Vagina (tissue), 2 donors: ENCODE results near the gene SLC36A1. TPM values are rescaled to one million over a fixed set of nuclear protein-coding genes. Genes with fewer than 3 reads are reported as not detected.

Experiments used
- DNase-seq, 2 donors: peaks; one replicate each; pipeline ENCODE4 v3.0.0-alpha.2; 2017; ENCODE audit errors: extremely low spot score in 2 of 2
- H3K27ac ChIP-seq: fragments of 200-600 bp; sonication (generic); one replicate; pipeline ENCODE4 v1.5.1; 2019
- H3K27me3 ChIP-seq: fragments of 200-600 bp; sonication (generic); one replicate; pipeline ENCODE4 v1.5.1; 2019
- H3K36me3 ChIP-seq, 2 donors: fragments of 200-600 bp; sonication (generic); one replicate each; pipeline ENCODE4 v1.5.1; 2017 to 2019
- H3K4me1 ChIP-seq: fragments of 200-600 bp; sonication (generic); one replicate; pipeline ENCODE4 v1.5.1; 2019
- H3K4me3 ChIP-seq, 2 donors: fragments of 200-600 bp; sonication (generic); 1 replicate in 1 of 2; 2 replicates in 1 of 2; pipeline ENCODE4 v1.5.1; 2016 to 2019
- H3K9me3 ChIP-seq: fragments of 200-600 bp; sonication (generic); one replicate; pipeline ENCODE4 v1.5.1; 2019
- POLR2A ChIP-seq, 2 donors: fragments of 450-650 bp; IDR thresholded peaks; one replicate each; pipeline ENCODE4 v1.6.1; 2017; ENCODE audit warnings: antibody characterized with exemption in 2 of 2, mild to moderate bottlenecking in 2 of 2, moderate library complexity in 2 of 2
- POLR2AphosphoS5 ChIP-seq, 2 donors: sonication (generic); formaldehyde crosslinking; IDR thresholded peaks; one replicate each; pipeline ENCODE4 v1.9.0; 2017; ENCODE audit warnings: antibody characterized with exemption in 2 of 2, mild to moderate bottlenecking in 2 of 2, low read depth in 1 of 2; ENCODE audit not compliant: insufficient read depth in 1 of 2
- intact Hi-C: fragments of 100-400 bp; cut with DNase I; formaldehyde crosslinking; loops from one replicate; pipeline ENCODE4 v1.15.1; 2023
- total RNA-seq: library from RNA; depleted of rRNA; stranded (reverse); fragments of >200 nt; gene quantifications from one replicate; pipeline ENCODE4 v1.2.3, GENCODE V29; 2016
- TF ChIP-seq, protein P1 (sequence below), 3 experiments: fragments of 450-650 bp in 2 of 3; fragments of 200-600 bp in 1 of 3; sonication (generic) in 1 of 3; IDR thresholded peaks; one replicate each; pipeline ENCODE4 v1.5.1; 2017 to 2019; ENCODE audit warnings: antibody characterized with exemption in 3 of 3, mild to moderate bottlenecking in 2 of 3, moderate library complexity in 2 of 3

The SLC36A1 gene
- total RNA-seq, 1 donor from 2014 or later: 10.8 TPM

DNA sequence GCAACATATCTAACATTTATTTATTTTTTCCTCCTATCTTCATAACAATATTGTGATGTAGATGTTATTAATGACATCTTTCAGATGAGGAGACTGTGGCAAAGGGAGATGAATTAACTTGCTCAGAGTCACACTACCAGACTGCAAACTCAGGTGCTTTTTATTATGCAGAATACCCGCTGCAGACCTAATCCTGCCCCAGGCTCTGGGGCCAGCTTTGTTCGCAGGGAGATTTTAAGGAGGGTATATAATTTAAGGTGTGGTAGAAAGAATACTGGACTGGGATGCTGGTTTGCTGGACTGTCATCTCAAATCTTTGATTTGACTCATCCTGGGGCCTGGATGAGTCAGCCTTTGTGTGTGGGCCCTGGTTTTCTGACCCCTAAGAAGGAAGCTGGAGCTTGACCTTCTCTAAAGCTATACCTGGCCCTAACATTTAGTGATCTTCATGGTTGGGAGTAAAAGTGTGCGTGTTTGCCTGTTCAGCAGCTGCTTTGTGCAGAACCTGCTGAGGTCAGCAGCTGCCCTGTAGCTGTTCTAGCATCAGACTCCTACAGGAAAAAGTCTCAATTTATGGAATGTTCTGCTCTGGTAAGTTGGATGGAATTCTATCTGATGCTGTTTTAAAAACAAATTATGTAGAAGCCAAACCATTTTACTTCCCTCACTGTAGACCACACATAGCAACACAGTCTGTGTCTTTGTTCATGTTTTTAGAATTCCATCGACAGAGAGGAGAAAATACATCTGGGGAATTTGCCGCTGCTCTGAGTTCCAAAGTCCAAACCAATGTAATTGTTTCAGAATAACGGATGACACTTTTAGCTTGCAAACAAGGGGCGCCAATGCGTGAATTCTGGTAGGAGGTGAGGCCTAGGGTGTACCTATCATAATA, 4.5 kb downstream of the SLC36A1 start:
- Histone ChIP-seq H3K27ac (no peak overlapping the region), H3K9me3 (no peaks in the 10 kb centered on the region), H3K4me1 (peaks cover 17% of the 10 kb centered on the region), H3K4me3 (no peak overlapping the region), H3K27me3 (no peaks in the 10 kb centered on the region), H3K36me3 (no peaks in the 10 kb centered on the region)
- intact Hi-C loops: no loop called here
- DNase-seq: no peak
- TF ChIP-seq POLR2A (IDR thresholded peaks at IDR 0.05): no peak
- TF ChIP-seq, protein P1, sequence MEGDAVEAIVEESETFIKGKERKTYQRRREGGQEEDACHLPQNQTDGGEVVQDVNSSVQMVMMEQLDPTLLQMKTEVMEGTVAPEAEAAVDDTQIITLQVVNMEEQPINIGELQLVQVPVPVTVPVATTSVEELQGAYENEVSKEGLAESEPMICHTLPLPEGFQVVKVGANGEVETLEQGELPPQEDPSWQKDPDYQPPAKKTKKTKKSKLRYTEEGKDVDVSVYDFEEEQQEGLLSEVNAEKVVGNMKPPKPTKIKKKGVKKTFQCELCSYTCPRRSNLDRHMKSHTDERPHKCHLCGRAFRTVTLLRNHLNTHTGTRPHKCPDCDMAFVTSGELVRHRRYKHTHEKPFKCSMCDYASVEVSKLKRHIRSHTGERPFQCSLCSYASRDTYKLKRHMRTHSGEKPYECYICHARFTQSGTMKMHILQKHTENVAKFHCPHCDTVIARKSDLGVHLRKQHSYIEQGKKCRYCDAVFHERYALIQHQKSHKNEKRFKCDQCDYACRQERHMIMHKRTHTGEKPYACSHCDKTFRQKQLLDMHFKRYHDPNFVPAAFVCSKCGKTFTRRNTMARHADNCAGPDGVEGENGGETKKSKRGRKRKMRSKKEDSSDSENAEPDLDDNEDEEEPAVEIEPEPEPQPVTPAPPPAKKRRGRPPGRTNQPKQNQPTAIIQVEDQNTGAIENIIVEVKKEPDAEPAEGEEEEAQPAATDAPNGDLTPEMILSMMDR (IDR thresholded peaks at IDR 0.05): no peak
- TF ChIP-seq POLR2AphosphoS5 (IDR thresholded peaks at IDR 0.05; ENCODE audit: insufficient read depth in 1 of 2, low read depth in 1 of 2): no peak

DNA sequence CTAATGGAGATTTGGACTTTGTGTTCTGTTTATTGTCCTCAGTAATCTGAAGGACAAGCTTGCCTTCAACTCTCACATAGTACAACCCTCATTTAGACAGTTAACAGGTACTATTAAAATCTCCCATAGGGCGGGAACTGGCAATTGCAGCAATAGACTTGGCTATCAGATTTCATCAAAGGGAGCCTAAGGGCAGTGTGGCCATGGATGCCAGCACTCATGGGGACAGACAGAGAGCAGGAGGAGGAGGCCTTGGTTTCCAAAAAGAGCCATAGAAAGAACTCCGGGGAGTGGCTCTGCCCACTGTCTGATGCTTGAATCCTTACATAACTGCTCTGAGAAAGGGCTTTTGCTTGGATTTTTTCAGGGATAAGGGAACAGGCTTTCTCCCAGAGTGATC, 6.8 kb downstream of the SLC36A1 start:
- TF ChIP-seq, protein P1 (IDR thresholded peaks at IDR 0.05): no peak
- TF ChIP-seq POLR2A (IDR thresholded peaks at IDR 0.05) (no peak), POLR2AphosphoS5 (IDR thresholded peaks at IDR 0.05; ENCODE audit: insufficient read depth in 1 of 2, low read depth in 1 of 2) (no peak)
- no peak overlapping the region for H3K27ac ChIP-seq
- H3K4me1 ChIP-seq: peaks cover 6% of the 10 kb centered on the region
- intact Hi-C loops: no loop called here
- no peaks in the 10 kb centered on the region for H3K9me3 ChIP-seq
- no peak for DNase-seq
- H3K27me3 ChIP-seq: no peaks in the 10 kb centered on the region
- peaks cover 0 to under 1% of the 10 kb centered on the region in 2 donors for H3K36me3 ChIP-seq
- no peak overlapping the region for H3K4me3 ChIP-seq

DNA sequence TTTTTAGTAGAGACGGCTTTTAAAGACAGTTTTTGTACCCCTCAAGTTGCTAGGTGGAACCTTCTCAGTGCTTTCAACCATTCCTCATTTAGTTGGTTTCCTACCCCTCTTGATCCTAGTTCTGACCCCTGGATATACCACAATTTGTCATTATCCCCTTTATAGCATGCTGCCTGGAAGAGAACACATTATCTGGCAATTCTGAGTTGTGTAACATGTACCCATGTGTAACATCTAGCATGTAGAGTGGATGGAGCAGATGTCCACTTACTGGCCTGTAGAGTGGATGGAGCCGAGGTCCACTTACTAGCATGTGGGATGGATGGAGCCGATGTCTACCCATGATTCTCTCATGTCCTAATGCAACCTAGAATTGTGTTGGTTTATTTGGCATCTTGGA, 7.5 kb downstream of the SLC36A1 start:
- peaks cover 0 to 4% of the 10 kb centered on the region in 2 donors for H3K36me3 ChIP-seq
- intact Hi-C loops: no loop called here
- no peak for TF ChIP-seq POLR2AphosphoS5 (IDR thresholded peaks at IDR 0.05; ENCODE audit: insufficient read depth in 1 of 2, low read depth in 1 of 2)
- no peak for TF ChIP-seq POLR2A (IDR thresholded peaks at IDR 0.05)
- TF ChIP-seq, protein P1 (IDR thresholded peaks at IDR 0.05): no peak
- H3K9me3 ChIP-seq: no peaks in the 10 kb centered on the region
- no peak overlapping the region for H3K27ac ChIP-seq
- H3K4me3 ChIP-seq: no peak overlapping the region
- DNase-seq: no peak
- H3K4me1 ChIP-seq: peaks cover 6% of the 10 kb centered on the region
- no peaks in the 10 kb centered on the region for H3K27me3 ChIP-seq

DNA sequence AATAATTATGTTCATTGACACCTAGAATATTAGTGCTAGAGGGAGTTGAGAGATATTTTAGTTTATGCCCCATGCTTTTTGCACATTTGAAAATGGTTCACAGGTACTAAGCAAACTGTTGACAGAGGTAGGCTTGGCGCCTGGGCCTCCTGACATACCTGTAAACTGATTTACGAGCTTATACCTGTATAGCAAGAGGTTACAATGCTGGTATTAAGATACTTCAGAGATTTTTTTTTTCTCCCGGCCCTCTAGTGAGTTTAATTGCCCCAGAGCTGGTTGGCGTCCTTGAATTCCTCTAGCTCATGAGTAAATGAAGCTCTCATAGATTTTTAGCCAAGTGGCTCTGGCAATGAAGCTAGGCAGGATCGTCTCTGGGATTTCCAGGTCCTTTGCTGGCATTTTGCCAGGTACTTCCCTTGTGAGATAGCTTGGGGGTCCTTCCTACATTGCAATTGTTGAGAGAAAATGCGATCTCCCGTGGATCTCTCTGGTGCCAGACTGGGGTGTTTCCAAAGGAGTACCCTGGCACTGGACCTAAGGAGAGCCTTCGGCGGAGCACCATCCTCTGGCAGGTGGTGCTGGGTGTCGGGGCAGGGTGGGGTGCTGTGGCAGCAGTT, 9.0 kb downstream of the SLC36A1 start:
- Histone ChIP-seq H3K27me3 (no peaks in the 10 kb centered on the region), H3K36me3 (peaks cover 0 to 4% of the 10 kb centered on the region in 2 donors), H3K27ac (no peak overlapping the region), H3K4me1 (peaks cover 6% of the 10 kb centered on the region), H3K9me3 (no peaks in the 10 kb centered on the region), H3K4me3 (no peak overlapping the region)
- intact Hi-C loops: no loop called here
- TF ChIP-seq, protein P1 (IDR thresholded peaks at IDR 0.05): no peak
- no peak for TF ChIP-seq POLR2AphosphoS5 (IDR thresholded peaks at IDR 0.05; ENCODE audit: insufficient read depth in 1 of 2, low read depth in 1 of 2)
- TF ChIP-seq POLR2A (IDR thresholded peaks at IDR 0.05): no peak
- DNase-seq: no peak

DNA sequence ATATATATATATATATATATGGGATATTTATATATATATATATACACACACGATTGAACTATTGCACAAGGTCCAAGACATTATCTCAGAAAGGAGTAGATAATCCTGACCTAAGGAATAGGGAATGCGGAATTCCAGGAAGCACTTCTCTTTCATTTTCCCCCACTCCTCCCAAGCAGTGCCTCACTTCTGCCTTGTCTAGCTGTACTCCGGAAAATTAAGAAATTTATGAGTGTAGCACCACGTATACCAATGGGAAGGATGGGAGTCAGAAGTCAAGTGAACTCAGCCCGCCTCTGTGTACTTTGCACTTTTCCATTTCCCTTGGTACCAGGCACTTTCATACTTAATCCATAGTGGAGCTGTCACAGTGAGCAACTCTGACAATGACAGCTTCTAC, 10.9 kb downstream of the SLC36A1 start:
- Histone ChIP-seq H3K27ac (no peak overlapping the region), H3K4me3 (no peak overlapping the region), H3K27me3 (no peaks in the 10 kb centered on the region), H3K4me1 (peaks cover 6% of the 10 kb centered on the region), H3K36me3 (peaks cover 0 to 4% of the 10 kb centered on the region in 2 donors), H3K9me3 (no peaks in the 10 kb centered on the region)
- intact Hi-C loops: no loop called here
- TF ChIP-seq POLR2AphosphoS5 (IDR thresholded peaks at IDR 0.05; ENCODE audit: insufficient read depth in 1 of 2, low read depth in 1 of 2): no peak
- TF ChIP-seq, protein P1 (IDR thresholded peaks at IDR 0.05): no peak
- TF ChIP-seq POLR2A (IDR thresholded peaks at IDR 0.05): no peak
- DNase-seq: no peak
